HFFc6 (cell line): ENCODE results near the gene IRS2. TPM values are rescaled to one million over a fixed set of nuclear protein-coding genes. Genes with fewer than 3 reads are reported as not detected.

ENCODE experiments used
- DNase-seq: peaks from one replicate; pipeline ENCODE4 v3.0.0-alpha.2; 2018
- H3K27ac Mint-ChIP-seq: 2 replicates; pipeline ENCODE4 v1.8.0; 2020; ENCODE audit warnings: mild to moderate bottlenecking, mixed read lengths
- H3K27me3 Mint-ChIP-seq: 2 replicates; pipeline ENCODE4 v1.8.0; 2021; ENCODE audit warnings: mild to moderate bottlenecking, moderate library complexity, mixed read lengths; ENCODE audit not compliant: insufficient read depth
- H3K36me3 Mint-ChIP-seq: 2 replicates; pipeline ENCODE4 v1.8.0; 2021; ENCODE audit warnings: low read depth, mixed read lengths
- H3K4me1 Mint-ChIP-seq: 2 replicates; pipeline ENCODE4 v1.8.0; 2020; ENCODE audit warnings: low read depth, mixed read lengths
- H3K4me3 Mint-ChIP-seq: 2 replicates; pipeline ENCODE4 v1.8.0; 2020; ENCODE audit warnings: mild to moderate bottlenecking, moderate library complexity, mixed read lengths
- H3K9me3 Mint-ChIP-seq: 2 replicates; pipeline ENCODE4 v1.8.0; 2020; ENCODE audit warnings: mild to moderate bottlenecking, mixed read lengths
- total RNA-seq, 6 experiments: library from RNA; stranded (reverse); fragmentation: NEBNext Ultra II Directional; extraction: Animal tissue kit (Norgen Biotek cat#: 25700); gene quantifications; 2 replicates in 1 of 6; 3 replicates in 5 of 6; pipeline ENCODE4 v1.2.3, GENCODE V29; 2021
- TF ChIP-seq, protein P1 (sequence below): fragments of 200-600 bp; sonication (generic); IDR thresholded peaks from 2 replicates; pipeline ENCODE4 v1.5.0; 2021; ENCODE audit warnings: antibody characterized with exemption, mild to moderate bottlenecking

The IRS2 gene
- total RNA-seq, 6 experiments from 2014 or later = 5.2 to 11.1 (median 5.5) TPM

DNA sequence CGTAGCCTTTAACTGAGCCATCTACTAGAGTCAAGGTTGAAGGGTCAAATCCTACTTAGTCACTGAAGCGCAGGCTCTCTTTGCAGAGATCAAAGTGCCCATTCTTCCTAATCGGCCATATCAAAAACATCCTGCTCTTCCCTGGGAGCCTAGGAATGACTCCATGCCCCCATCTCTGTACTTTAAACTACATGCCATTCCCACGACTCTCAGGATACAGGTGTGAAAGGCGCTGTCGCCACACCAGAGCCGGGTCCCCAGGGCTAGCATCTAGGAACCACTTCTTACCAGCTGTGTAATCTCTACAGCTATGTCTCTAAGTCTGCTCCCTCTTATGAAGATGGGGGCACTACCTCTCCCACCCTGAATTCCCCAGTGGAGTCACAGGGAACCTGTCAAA is 22.3 kb downstream of the IRS2 start:
- no peak for DNase-seq
- H3K36me3 Mint-ChIP-seq = no peaks in the 10 kb centered on the region
- H3K4me1 Mint-ChIP-seq = peaks cover 45% of the 10 kb centered on the region
- TF ChIP-seq, protein P1, sequence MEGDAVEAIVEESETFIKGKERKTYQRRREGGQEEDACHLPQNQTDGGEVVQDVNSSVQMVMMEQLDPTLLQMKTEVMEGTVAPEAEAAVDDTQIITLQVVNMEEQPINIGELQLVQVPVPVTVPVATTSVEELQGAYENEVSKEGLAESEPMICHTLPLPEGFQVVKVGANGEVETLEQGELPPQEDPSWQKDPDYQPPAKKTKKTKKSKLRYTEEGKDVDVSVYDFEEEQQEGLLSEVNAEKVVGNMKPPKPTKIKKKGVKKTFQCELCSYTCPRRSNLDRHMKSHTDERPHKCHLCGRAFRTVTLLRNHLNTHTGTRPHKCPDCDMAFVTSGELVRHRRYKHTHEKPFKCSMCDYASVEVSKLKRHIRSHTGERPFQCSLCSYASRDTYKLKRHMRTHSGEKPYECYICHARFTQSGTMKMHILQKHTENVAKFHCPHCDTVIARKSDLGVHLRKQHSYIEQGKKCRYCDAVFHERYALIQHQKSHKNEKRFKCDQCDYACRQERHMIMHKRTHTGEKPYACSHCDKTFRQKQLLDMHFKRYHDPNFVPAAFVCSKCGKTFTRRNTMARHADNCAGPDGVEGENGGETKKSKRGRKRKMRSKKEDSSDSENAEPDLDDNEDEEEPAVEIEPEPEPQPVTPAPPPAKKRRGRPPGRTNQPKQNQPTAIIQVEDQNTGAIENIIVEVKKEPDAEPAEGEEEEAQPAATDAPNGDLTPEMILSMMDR = no peak
- H3K27ac Mint-ChIP-seq = no peak overlapping the region
- no peaks in the 10 kb centered on the region for H3K9me3 Mint-ChIP-seq
- H3K4me3 Mint-ChIP-seq = no peak overlapping the region
- H3K27me3 Mint-ChIP-seq = no peaks in the 10 kb centered on the region; the same call in 1 of the 2 replicates

DNA sequence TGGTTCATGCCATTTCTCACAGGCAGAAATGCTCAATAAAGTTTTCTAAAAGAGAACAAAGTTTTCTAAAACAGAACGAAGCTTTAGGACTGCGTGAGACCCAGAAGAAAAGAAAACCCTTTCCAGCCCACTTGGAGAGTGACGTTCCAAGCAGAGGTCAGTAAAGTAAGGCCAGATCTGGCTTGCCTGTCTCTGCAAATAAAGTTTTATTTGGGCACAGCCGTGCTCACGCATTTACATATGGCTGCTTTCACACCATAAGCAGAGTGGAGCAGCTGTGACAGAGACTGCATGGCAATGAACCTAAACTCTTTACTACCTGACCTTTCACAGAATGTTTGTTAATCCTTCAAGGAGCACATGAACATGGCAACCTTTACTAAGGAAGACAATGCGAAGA is 23.6 kb downstream of the IRS2 start:
- H3K27me3 Mint-ChIP-seq = no peaks in the 10 kb centered on the region; the same call in 1 of the 2 replicates
- H3K27ac Mint-ChIP-seq = no peak overlapping the region
- TF ChIP-seq, protein P1 = no peak
- no peaks in the 10 kb centered on the region for H3K36me3 Mint-ChIP-seq
- no peak overlapping the region for H3K4me3 Mint-ChIP-seq
- H3K9me3 Mint-ChIP-seq = no peaks in the 10 kb centered on the region
- DNase-seq = no peak
- H3K4me1 Mint-ChIP-seq = peaks cover 45% of the 10 kb centered on the region

DNA sequence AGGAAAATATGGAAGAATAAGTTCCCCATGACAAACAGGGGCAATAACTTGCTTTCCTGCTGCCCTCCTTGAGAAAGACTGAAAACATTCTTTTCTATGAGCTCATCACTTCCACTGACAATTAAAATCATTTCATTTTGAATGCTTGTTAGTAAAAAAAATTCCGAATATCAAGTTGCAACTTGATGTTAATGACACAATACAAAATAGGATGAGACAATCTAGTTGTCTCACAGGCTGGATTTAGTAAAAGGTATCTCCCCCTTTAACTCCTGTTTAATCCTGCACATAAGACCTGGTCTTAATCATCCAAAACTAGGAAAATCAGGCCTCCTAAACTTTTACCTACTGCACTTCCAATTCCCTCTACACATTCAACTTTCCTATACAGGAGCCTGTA is 24.7 kb downstream of the IRS2 start:
- H3K4me1 Mint-ChIP-seq = peaks cover 51% of the 10 kb centered on the region

DNA sequence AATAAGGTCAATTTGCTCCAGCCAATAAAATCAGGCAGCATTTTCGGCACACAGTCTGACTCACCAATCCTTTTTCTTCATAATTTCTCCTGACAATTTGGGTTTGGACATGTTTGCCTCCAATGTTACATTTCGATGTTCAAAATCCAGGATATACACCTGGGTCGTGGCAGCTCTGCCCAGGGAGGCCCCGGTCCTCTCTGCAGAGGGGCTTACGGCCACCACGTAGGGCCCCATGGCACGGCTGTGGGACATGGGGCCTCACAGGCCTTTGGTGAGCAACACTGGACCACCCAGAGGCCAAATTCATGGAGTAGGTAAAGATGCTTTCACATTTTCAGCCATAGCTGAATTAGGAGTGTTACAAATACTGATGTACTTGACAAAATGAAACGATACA is 25.4 kb downstream of the IRS2 start:
- Mint-ChIP-seq H3K36me3 (peaks cover 2% of the 10 kb centered on the region; the same call in 1 of the 2 replicates), H3K27ac (no peak overlapping the region)

More for the DNA sequence above, 24.7 kb downstream of the IRS2 start:
- Mint-ChIP-seq H3K27me3 (no peaks in the 10 kb centered on the region; the same call in 1 of the 2 replicates), H3K27ac (no peak overlapping the region), H3K9me3 (no peaks in the 10 kb centered on the region), H3K4me3 (no peak overlapping the region; the same call in 1 of the 2 replicates), H3K36me3 (no peaks in the 10 kb centered on the region)
- TF ChIP-seq, protein P1 = no peak
- DNase-seq = no peak

DNA sequence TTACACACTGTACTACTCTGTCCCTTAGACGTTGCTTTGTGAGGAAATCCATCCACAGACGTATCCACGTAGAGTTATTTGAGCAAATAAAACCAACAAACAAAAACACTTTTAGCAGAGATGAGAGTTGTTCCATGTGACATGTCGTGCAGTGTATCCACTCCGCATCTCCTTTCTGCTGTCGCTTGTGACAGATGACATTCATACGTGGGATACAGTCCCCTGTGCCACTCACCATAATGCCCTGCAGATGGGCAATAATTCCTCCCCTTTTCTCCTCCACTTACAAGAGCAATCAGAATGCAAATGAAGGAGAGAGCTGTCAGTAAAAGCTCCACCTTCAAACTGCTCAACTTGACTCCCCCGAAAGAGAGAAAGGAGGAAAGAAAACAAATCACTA is 26.0 kb downstream of the IRS2 start:
- H3K4me3 Mint-ChIP-seq = no peak overlapping the region
- no peak overlapping the region for H3K27ac Mint-ChIP-seq
- TF ChIP-seq, protein P1 = no peak
- no peak for DNase-seq
- H3K9me3 Mint-ChIP-seq = no peaks in the 10 kb centered on the region
- H3K27me3 Mint-ChIP-seq = no peaks in the 10 kb centered on the region
- peaks cover 5% of the 10 kb centered on the region; the same call in 1 of the 2 replicates for H3K36me3 Mint-ChIP-seq
- H3K4me1 Mint-ChIP-seq = peaks cover 54% of the 10 kb centered on the region

More for the DNA sequence above, 25.4 kb downstream of the IRS2 start:
- H3K27me3 Mint-ChIP-seq = no peaks in the 10 kb centered on the region
- H3K4me3 Mint-ChIP-seq = no peak overlapping the region
- TF ChIP-seq, protein P1 = no peak
- H3K9me3 Mint-ChIP-seq = no peaks in the 10 kb centered on the region
- DNase-seq = no peak
- peaks cover 54% of the 10 kb centered on the region for H3K4me1 Mint-ChIP-seq

DNA sequence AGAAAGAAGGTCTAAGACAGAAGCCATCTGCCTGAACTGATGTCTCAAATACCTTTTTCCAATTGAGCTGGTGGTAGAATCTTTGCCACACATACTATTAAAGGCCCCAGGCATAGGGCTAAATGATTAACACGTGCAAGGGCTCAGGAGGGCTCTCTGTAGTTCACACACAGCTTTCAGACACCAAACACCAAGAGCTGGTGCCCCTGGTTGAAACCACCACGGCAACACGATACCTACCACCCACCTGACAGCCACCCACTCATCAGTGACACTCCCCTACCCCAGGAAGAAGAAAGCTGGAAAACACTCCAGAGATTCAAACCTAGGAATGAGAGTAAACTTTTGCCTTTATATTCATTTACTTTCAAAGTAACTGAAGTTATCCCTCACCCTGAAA is 26.8 kb downstream of the IRS2 start:
- no peak for DNase-seq
- TF ChIP-seq, protein P1 = no peak
- Mint-ChIP-seq H3K36me3 (peaks cover 5% of the 10 kb centered on the region; the same call in 1 of the 2 replicates), H3K9me3 (no peaks in the 10 kb centered on the region), H3K27ac (no peak overlapping the region), H3K27me3 (no peaks in the 10 kb centered on the region), H3K4me1 (peaks cover 46% of the 10 kb centered on the region), H3K4me3 (no peak overlapping the region)
